ENCODE data around the gene IGLON5. TPM values are rescaled to one million over a fixed set of nuclear protein-coding genes. Genes with fewer than 3 reads are reported as not detected.

Gene IGLON5
- total RNA-seq, 1 experiment from 2014 or later = 41.2 TPM

DNA sequence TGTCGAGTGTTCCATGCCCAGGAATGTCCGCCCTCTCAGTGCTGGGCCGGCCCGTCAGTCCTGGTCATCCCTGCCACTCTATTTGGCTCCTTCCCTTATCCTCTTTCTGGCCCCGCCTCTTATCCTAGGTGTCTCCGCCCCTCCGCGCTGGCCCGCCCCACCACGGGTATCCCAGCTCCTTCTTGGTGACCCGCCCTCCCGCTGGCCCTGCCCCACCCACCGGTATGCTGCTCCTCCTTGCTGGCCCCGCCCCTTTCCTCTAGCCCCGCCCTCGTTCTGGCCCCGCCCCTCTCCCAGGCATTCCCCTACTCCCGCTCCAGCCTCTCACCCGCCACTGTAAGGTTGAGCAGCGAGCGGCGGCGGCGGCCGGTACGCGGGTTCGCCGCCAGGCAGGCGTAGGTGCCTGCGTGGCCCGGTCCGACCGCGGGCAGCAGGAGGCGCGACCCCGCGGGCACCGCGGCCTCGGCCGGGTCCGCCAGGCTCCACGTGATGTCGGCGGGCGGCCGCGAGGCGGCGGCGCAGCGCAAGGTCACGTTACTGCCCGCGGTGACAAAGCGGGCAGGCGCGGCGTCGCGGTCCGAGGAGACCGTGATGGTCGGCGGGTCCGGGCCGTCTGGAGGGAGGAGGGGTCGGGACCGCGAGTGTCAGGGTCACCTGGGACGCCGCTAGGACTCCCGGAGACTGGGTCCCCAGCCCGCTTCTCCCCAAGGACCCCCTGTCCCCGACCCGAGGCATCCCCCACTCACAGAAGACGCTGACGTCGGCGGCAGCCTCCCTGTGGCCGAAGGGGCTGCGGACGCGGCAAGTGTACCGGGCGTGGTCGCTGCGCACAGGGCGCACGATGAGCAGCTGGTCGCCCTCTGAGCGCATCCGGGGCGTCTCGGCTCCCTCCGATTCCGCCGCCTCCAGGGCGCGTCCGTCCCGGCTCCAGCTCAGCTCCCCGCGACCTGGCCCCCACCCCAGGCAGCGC is 28.5 kb downstream of the IGLON5 start (continued):
- TF ChIP-seq, protein P1, sequence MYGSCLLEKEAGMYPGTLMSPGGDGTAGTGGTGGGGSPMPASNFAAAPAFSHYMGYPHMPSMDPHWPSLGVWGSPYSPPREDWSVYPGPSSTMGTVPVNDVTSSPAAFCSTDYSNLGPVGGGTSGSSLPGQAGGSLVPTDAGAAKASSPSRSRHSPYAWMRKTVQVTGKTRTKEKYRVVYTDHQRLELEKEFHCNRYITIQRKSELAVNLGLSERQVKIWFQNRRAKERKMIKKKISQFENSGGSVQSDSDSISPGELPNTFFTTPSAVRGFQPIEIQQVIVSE (CRISPR knock-in tag; IDR thresholded peaks at IDR 0.05; ENCODE audit: borderline replicate concordance) = no peak
- TF ChIP-seq ESRRA (CRISPR knock-in tag; IDR thresholded peaks at IDR 0.05; ENCODE audit: borderline replicate concordance) (peak; percentile 80), SOX15 (CRISPR knock-in tag; IDR thresholded peaks at IDR 0.05) (no peak), TEAD4 (CRISPR knock-in tag; IDR thresholded peaks at IDR 0.05) (0 out of 2 replicates have a peak, but pooled peaks have one; percentile 64), SP1 (CRISPR knock-in tag; conservative IDR thresholded peaks at IDR 0.05) (peak; percentile 84; the same call in 1 of the 2 replicates), ZNF416 (CRISPR knock-in tag; IDR thresholded peaks at IDR 0.05) (peak; percentile 67; the same call in 1 of the 2 replicates)

DNA sequence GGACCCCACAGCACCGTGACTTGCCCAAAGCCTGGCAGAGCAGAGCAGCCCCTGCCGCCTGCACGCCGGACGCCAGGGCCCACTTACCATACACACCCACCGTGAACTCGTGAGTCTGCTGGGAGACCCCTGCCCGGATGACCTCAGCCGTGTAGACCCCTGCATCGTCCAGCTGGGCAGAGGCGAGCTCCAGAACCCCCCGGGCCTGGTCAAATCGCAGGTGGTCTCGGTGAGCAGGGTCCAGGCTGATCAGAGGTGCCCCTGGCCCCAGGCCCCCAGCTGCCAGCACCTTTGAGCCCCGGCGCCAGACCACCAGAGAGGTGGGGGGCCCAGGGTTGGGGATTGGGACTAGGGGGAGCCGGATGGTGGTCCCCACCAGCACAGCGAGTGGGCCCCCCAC is 29.6 kb downstream of the IGLON5 start:
- peak overlapping the region; percentile 71 for H3K4me3 Mint-ChIP-seq
- H3K27me3 Mint-ChIP-seq (ENCODE audit: low read depth) = peaks cover 26% of the 10 kb centered on the region
- no peaks in the 10 kb centered on the region for H3K9me3 Mint-ChIP-seq
- CTCF ChIA-PET = interaction anchor here (0.7 to 4.6 kb wide), 10 partner anchors 23 to 320 kb away, joined by 3 to 37 read pairs (median 5); partner anchors contain the start of gene C19orf84
- no peak for DNase-seq (ENCODE audit: low spot score)
- POLR2A ChIA-PET = interaction anchor here (1.3 kb wide), 1 partner anchor 26 kb away, joined by 5 read pairs; no protein-coding TSS in a partner anchor
- H3K36me3 Mint-ChIP-seq = peaks cover 11% of the 10 kb centered on the region
- H3K27ac Mint-ChIP-seq = no peak overlapping the region
- no peak for ATAC-seq
- H3K4me1 Mint-ChIP-seq = peaks cover 32% of the 10 kb centered on the region
- no peak for TF ChIP-seq CREM (CRISPR knock-in tag; IDR thresholded peaks at IDR 0.05)
- no peak for TF ChIP-seq HMGA2 (CRISPR knock-in tag; IDR thresholded peaks at IDR 0.05)
- TF ChIP-seq, protein P2, sequence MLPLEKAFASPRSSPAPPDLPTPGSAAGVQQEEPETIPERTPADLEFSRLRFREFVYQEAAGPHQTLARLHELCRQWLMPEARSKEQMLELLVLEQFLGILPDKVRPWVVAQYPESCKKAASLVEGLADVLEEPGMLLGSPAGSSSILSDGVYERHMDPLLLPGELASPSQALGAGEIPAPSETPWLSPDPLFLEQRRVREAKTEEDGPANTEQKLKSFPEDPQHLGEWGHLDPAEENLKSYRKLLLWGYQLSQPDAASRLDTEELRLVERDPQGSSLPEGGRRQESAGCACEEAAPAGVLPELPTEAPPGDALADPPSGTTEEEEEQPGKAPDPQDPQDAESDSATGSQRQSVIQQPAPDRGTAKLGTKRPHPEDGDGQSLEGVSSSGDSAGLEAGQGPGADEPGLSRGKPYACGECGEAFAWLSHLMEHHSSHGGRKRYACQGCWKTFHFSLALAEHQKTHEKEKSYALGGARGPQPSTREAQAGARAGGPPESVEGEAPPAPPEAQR (CRISPR knock-in tag; IDR thresholded peaks at IDR 0.05) = no peak
- TF ChIP-seq, protein P3, sequence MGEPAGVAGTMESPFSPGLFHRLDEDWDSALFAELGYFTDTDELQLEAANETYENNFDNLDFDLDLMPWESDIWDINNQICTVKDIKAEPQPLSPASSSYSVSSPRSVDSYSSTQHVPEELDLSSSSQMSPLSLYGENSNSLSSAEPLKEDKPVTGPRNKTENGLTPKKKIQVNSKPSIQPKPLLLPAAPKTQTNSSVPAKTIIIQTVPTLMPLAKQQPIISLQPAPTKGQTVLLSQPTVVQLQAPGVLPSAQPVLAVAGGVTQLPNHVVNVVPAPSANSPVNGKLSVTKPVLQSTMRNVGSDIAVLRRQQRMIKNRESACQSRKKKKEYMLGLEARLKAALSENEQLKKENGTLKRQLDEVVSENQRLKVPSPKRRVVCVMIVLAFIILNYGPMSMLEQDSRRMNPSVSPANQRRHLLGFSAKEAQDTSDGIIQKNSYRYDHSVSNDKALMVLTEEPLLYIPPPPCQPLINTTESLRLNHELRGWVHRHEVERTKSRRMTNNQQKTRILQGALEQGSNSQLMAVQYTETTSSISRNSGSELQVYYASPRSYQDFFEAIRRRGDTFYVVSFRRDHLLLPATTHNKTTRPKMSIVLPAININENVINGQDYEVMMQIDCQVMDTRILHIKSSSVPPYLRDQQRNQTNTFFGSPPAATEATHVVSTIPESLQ (CRISPR knock-in tag; IDR thresholded peaks at IDR 0.05) = no peak
- TF ChIP-seq, protein P4, sequence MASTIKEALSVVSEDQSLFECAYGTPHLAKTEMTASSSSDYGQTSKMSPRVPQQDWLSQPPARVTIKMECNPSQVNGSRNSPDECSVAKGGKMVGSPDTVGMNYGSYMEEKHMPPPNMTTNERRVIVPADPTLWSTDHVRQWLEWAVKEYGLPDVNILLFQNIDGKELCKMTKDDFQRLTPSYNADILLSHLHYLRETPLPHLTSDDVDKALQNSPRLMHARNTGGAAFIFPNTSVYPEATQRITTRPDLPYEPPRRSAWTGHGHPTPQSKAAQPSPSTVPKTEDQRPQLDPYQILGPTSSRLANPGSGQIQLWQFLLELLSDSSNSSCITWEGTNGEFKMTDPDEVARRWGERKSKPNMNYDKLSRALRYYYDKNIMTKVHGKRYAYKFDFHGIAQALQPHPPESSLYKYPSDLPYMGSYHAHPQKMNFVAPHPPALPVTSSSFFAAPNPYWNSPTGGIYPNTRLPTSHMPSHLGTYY (CRISPR knock-in tag; IDR thresholded peaks at IDR 0.05) = no peak
- TF ChIP-seq, protein P5, sequence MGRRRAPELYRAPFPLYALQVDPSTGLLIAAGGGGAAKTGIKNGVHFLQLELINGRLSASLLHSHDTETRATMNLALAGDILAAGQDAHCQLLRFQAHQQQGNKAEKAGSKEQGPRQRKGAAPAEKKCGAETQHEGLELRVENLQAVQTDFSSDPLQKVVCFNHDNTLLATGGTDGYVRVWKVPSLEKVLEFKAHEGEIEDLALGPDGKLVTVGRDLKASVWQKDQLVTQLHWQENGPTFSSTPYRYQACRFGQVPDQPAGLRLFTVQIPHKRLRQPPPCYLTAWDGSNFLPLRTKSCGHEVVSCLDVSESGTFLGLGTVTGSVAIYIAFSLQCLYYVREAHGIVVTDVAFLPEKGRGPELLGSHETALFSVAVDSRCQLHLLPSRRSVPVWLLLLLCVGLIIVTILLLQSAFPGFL (CRISPR knock-in tag; IDR thresholded peaks at IDR 0.05; ENCODE audit: borderline replicate concordance) = no peak
- TF ChIP-seq, protein P6, sequence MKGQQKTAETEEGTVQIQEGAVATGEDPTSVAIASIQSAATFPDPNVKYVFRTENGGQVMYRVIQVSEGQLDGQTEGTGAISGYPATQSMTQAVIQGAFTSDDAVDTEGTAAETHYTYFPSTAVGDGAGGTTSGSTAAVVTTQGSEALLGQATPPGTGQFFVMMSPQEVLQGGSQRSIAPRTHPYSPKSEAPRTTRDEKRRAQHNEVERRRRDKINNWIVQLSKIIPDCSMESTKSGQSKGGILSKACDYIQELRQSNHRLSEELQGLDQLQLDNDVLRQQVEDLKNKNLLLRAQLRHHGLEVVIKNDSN (CRISPR knock-in tag; IDR thresholded peaks at IDR 0.05) = no peak
- TF ChIP-seq ETV6 (CRISPR knock-in tag; IDR thresholded peaks at IDR 0.05) = no peak
- TF ChIP-seq SOX15 (CRISPR knock-in tag; IDR thresholded peaks at IDR 0.05) = no peak
- no peak for TF ChIP-seq ZNF317 (CRISPR knock-in tag; IDR thresholded peaks at IDR 0.05; ENCODE audit: borderline replicate concordance, low read depth)
- TF ChIP-seq ZNF138 (CRISPR knock-in tag; conservative IDR thresholded peaks at IDR 0.05) = no peak
- TF ChIP-seq, protein P7, sequence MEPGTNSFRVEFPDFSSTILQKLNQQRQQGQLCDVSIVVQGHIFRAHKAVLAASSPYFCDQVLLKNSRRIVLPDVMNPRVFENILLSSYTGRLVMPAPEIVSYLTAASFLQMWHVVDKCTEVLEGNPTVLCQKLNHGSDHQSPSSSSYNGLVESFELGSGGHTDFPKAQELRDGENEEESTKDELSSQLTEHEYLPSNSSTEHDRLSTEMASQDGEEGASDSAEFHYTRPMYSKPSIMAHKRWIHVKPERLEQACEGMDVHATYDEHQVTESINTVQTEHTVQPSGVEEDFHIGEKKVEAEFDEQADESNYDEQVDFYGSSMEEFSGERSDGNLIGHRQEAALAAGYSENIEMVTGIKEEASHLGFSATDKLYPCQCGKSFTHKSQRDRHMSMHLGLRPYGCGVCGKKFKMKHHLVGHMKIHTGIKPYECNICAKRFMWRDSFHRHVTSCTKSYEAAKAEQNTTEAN (CRISPR knock-in tag; IDR thresholded peaks at IDR 0.05) = no peak
- TF ChIP-seq, protein P8, sequence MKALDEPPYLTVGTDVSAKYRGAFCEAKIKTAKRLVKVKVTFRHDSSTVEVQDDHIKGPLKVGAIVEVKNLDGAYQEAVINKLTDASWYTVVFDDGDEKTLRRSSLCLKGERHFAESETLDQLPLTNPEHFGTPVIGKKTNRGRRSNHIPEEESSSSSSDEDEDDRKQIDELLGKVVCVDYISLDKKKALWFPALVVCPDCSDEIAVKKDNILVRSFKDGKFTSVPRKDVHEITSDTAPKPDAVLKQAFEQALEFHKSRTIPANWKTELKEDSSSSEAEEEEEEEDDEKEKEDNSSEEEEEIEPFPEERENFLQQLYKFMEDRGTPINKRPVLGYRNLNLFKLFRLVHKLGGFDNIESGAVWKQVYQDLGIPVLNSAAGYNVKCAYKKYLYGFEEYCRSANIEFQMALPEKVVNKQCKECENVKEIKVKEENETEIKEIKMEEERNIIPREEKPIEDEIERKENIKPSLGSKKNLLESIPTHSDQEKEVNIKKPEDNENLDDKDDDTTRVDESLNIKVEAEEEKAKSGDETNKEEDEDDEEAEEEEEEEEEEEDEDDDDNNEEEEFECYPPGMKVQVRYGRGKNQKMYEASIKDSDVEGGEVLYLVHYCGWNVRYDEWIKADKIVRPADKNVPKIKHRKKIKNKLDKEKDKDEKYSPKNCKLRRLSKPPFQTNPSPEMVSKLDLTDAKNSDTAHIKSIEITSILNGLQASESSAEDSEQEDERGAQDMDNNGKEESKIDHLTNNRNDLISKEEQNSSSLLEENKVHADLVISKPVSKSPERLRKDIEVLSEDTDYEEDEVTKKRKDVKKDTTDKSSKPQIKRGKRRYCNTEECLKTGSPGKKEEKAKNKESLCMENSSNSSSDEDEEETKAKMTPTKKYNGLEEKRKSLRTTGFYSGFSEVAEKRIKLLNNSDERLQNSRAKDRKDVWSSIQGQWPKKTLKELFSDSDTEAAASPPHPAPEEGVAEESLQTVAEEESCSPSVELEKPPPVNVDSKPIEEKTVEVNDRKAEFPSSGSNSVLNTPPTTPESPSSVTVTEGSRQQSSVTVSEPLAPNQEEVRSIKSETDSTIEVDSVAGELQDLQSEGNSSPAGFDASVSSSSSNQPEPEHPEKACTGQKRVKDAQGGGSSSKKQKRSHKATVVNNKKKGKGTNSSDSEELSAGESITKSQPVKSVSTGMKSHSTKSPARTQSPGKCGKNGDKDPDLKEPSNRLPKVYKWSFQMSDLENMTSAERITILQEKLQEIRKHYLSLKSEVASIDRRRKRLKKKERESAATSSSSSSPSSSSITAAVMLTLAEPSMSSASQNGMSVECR (CRISPR knock-in tag; IDR thresholded peaks at IDR 0.05; ENCODE audit: borderline replicate concordance) = no peak
- TF ChIP-seq TP53 (CRISPR knock-in tag; IDR thresholded peaks at IDR 0.05) = no peak
- TF ChIP-seq, protein P9, sequence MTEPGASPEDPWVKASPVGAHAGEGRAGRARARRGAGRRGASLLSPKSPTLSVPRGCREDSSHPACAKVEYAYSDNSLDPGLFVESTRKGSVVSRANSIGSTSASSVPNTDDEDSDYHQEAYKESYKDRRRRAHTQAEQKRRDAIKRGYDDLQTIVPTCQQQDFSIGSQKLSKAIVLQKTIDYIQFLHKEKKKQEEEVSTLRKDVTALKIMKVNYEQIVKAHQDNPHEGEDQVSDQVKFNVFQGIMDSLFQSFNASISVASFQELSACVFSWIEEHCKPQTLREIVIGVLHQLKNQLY (CRISPR knock-in tag; IDR thresholded peaks at IDR 0.05) = no peak

Measured in WTC11 (cell line).